Measurements from ENCODE around the gene ARHGAP40. TPM values are rescaled to one million over a fixed set of nuclear protein-coding genes. Genes with fewer than 3 reads are reported as not detected.

Gene ARHGAP40
- total and polyA plus RNA-seq, 2 of the 4 experiments (the other 2 are of a cell fraction) = not detected

DNA sequence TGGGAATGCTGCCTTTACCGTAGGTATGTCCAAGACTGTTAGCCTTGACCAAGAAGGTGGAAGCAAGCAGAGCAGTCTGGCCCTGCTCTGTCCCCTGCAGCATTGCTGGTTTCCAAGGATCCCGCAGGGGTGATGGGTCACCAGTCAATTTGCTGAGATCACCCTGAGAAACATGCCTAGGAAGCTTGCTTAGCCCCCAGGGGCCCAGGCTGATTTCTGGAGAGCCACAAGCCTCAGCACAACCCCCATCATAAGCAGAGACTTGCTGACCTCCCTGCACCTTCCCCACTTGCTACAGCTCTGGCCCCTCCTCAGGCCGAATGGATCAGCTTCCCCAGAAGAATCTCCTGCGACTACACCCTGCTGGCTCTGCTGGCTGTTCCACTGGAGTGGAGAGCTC is 21.5 kb downstream of the ARHGAP40 start:
- Histone ChIP-seq H2BK5ac (ENCODE audit: low read depth, low read length, poor library complexity, severe bottlenecking) (no peak overlapping the region), H2BK15ac (ENCODE audit: low read depth, low read length) (no peak overlapping the region), H4K8ac (ENCODE audit: low read depth in 2 of 2, low read length in 2 of 2) (no peak overlapping the region), H4K91ac (ENCODE audit: insufficient read depth, low read depth, low read length) (no peak overlapping the region), H2AK5ac (ENCODE audit: low read depth, low read length) (no peak overlapping the region), H3K79me1 (ENCODE audit: low read depth in 1 of 2, low read length in 2 of 2) (no peaks in the 10 kb centered on the region), H2AFZ (replicated peaks; ENCODE audit: low read length, poor library complexity) (no peak overlapping the region), H3K4ac (ENCODE audit: low read depth, low read length) (no peak overlapping the region), H2BK120ac (ENCODE audit: low read depth, low read length) (no peak overlapping the region), H3K9me1 (ENCODE audit: insufficient read depth, low read length) (no peaks in the 10 kb centered on the region), H3K56ac (ENCODE audit: extremely low read depth, insufficient read depth, low read length) (no peak overlapping the region), H2BK20ac (ENCODE audit: low read depth, low read length) (no peak overlapping the region), H3K4me2 (ENCODE audit: low read depth, low read length) (no peak overlapping the region), H3K27ac (ENCODE audit: insufficient read depth, low read length) (no peak overlapping the region), H3K36me3 (ENCODE audit: control insufficient read depth, insufficient read depth, low read length) (no peaks in the 10 kb centered on the region), H3K9me3 (ENCODE audit: control insufficient read depth, insufficient read depth, low read length) (no peaks in the 10 kb centered on the region), H3K27me3 (ENCODE audit: control insufficient read depth, insufficient read depth, low read length) (peaks cover 25% of the 10 kb centered on the region), H3K18ac (ENCODE audit: low read depth, low read length) (no peak overlapping the region), H2AK9ac (replicated peaks; ENCODE audit: low read depth, low read length, poor library complexity) (no peak overlapping the region), H3K23ac (ENCODE audit: low read depth, low read length) (no peak overlapping the region), H3K14ac (replicated peaks; ENCODE audit: low read depth, low read length) (no peak overlapping the region), H3K4me3 (ENCODE audit: insufficient read depth, low read depth, low read length) (no peak overlapping the region), H3K9ac (ENCODE audit: low read depth, low read length) (no peak overlapping the region), H4K20me1 (ENCODE audit: insufficient read depth, low read length) (no peaks in the 10 kb centered on the region), H3K4me1 (ENCODE audit: control insufficient read depth, insufficient read depth, low read length) (no peaks in the 10 kb centered on the region), H4K5ac (ENCODE audit: low read depth, low read length) (no peak overlapping the region)
- BruUV-seq (replicated peaks) = no TSS peak
- WGBS, 2 experiments (ENCODE audit: extremely low coverage in 2 of 2, insufficient read length in 1 of 2) = 42% methylated on average over 2 of the region's 4 CpGs; no CpG with 5 or more reads in 1 of the 2 experiments
- DNase-seq (no peak), ATAC-seq (ENCODE audit: low read depth) (no peak)
- CTCF ChIA-PET = no interaction called here
- intact Hi-C loops (cut with micrococcal nuclease) = no loop called here
- dilution Hi-C loops (cut with HindIII; ENCODE audit: low sequenced_read_pairs, unreplicated experiment) = no loop called here
- TF ChIP-seq MXI1 (IDR thresholded peaks at IDR 0.05; ENCODE audit: borderline replicate concordance, low read depth, low read length) (no peak), MAFK (IDR thresholded peaks at IDR 0.05; ENCODE audit: low read depth, low read length) (no peak), NFE2L2 (IDR thresholded peaks at IDR 0.05; ENCODE audit: low read depth, low read length) (no peak), RAD21 (IDR thresholded peaks at IDR 0.05; ENCODE audit: low read length) (no peak), POLR2A (IDR thresholded peaks at IDR 0.05; ENCODE audit: low read depth, low read length) (no peak), FOS (IDR thresholded peaks at IDR 0.05; ENCODE audit: low read depth, low read length) (no peak), MAZ (IDR thresholded peaks at IDR 0.05; ENCODE audit: borderline replicate concordance, low read depth, low read length) (no peak), BHLHE40 (IDR thresholded peaks at IDR 0.05; ENCODE audit: low read depth, low read length) (no peak), USF2 (IDR thresholded peaks at IDR 0.05; ENCODE audit: low read depth, low read length) (no peak), SMC3 (IDR thresholded peaks at IDR 0.05; ENCODE audit: low read depth, low read length) (no peak), RFX5 (IDR thresholded peaks at IDR 0.05; ENCODE audit: low read depth, low read length) (no peak), CHD1 (IDR thresholded peaks at IDR 0.05; ENCODE audit: low read depth, low read length) (no peak), RCOR1 (IDR thresholded peaks at IDR 0.05; ENCODE audit: insufficient replicate concordance, low read length) (no peak), CEBPB (IDR thresholded peaks at IDR 0.05; ENCODE audit: low read depth, low read length) (no peak), ELK1 (IDR thresholded peaks at IDR 0.05; ENCODE audit: borderline replicate concordance, low read depth, low read length) (no peak)
- TF ChIP-seq, protein P1, sequence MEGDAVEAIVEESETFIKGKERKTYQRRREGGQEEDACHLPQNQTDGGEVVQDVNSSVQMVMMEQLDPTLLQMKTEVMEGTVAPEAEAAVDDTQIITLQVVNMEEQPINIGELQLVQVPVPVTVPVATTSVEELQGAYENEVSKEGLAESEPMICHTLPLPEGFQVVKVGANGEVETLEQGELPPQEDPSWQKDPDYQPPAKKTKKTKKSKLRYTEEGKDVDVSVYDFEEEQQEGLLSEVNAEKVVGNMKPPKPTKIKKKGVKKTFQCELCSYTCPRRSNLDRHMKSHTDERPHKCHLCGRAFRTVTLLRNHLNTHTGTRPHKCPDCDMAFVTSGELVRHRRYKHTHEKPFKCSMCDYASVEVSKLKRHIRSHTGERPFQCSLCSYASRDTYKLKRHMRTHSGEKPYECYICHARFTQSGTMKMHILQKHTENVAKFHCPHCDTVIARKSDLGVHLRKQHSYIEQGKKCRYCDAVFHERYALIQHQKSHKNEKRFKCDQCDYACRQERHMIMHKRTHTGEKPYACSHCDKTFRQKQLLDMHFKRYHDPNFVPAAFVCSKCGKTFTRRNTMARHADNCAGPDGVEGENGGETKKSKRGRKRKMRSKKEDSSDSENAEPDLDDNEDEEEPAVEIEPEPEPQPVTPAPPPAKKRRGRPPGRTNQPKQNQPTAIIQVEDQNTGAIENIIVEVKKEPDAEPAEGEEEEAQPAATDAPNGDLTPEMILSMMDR (conservative IDR thresholded peaks at IDR 0.05; ENCODE audit: low read depth, low read length) = no peak
- POLR2A ChIA-PET (ENCODE audit: unreplicated experiment) = no interaction called here
- in situ Hi-C loops (cut with MboI; ENCODE audit: low sequenced_read_pairs) = no loop called here

Measured in IMR-90 (cell line).